Non-pigmented ciliary epithelial cell (primary cell): Measurements from ENCODE around the gene MTREX.

Experiments used
- DNase-seq: peaks from one replicate; pipeline ENCODE4 v3.0.0-alpha.2; 2010; ENCODE audit warnings: low read depth

The MTREX gene

GRCh38 chr5:55471468-55471867 lies 163.7 kb downstream of the MTREX start:
- DNase-seq: no peak

GRCh38 chr5:55472642-55473041 lies 164.9 kb downstream of the MTREX start:
- DNase-seq: no peak
